C4-2B (cell line): ENCODE data around the gene SLC2A13.

Experiments used
- CTCF ChIP-seq: fragments of 450-650 bp; conservative IDR thresholded peaks from 2 replicates; pipeline ENCODE4 v1.5.1; 2017; ENCODE audit warnings: mild to moderate bottlenecking
- ZFX ChIP-seq: fragments of 450-650 bp; IDR thresholded peaks from 2 replicates; pipeline ENCODE4 v1.6.1; 2017

- no peak for TF ChIP-seq CTCF
- TF ChIP-seq ZFX, result no peak
Observed at GRCh38 chr12:40103043-40103442, 2.8 kb downstream of the SLC2A13 start.
